NB4 (cell line): ENCODE measurements around the gene C14orf93.

ENCODE experiments used
- MAX ChIP-seq: IDR thresholded peaks from 2 replicates; pipeline ENCODE4 v1.6.1; 2011; ENCODE audit warnings: low read depth, low read length
- MYC ChIP-seq: IDR thresholded peaks from 2 replicates; pipeline ENCODE4 v1.6.1; 2011; ENCODE audit warnings: low read depth, low read length
- POLR2A ChIP-seq: IDR thresholded peaks from 2 replicates; pipeline ENCODE4 v1.6.1; 2011; ENCODE audit warnings: mild to moderate bottlenecking; ENCODE audit not compliant: insufficient read length; ENCODE audit errors: extremely low read depth
- TF ChIP-seq, protein P1 (sequence below): IDR thresholded peaks from one replicate; pipeline ENCODE4 v1.5.1; 2012; ENCODE audit warnings: low read depth, low read length

- TF ChIP-seq, protein P1, sequence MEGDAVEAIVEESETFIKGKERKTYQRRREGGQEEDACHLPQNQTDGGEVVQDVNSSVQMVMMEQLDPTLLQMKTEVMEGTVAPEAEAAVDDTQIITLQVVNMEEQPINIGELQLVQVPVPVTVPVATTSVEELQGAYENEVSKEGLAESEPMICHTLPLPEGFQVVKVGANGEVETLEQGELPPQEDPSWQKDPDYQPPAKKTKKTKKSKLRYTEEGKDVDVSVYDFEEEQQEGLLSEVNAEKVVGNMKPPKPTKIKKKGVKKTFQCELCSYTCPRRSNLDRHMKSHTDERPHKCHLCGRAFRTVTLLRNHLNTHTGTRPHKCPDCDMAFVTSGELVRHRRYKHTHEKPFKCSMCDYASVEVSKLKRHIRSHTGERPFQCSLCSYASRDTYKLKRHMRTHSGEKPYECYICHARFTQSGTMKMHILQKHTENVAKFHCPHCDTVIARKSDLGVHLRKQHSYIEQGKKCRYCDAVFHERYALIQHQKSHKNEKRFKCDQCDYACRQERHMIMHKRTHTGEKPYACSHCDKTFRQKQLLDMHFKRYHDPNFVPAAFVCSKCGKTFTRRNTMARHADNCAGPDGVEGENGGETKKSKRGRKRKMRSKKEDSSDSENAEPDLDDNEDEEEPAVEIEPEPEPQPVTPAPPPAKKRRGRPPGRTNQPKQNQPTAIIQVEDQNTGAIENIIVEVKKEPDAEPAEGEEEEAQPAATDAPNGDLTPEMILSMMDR = no peak
- TF ChIP-seq POLR2A = no peak
- TF ChIP-seq MAX = no peak
- no peak for TF ChIP-seq MYC
Observed at GRCh38 chr14:23043145-23043544, 33.2 kb upstream of the C14orf93 start.
